OCI-LY3 (cell line): Measurements from ENCODE around the gene SIAH3.
"Not testable (repeated sequence)": the region's sequence is repeated elsewhere in the genome, so short reads cannot be mapped to it uniquely, and the experiment has no call there.

ENCODE experiments used
- H2AFZ ChIP-seq: fragments of 200-600, 300-600 bp; shearing (Covaris generic); 2 replicates; pipeline ENCODE4 v1.6.0; 2014; ENCODE audit warnings: antibody characterized with exemption, low read depth, low read length
- H3K27ac ChIP-seq: fragments of 200-600, 300-600 bp; sonication (generic); 2 replicates; pipeline ENCODE4 v1.5.1; 2014; ENCODE audit warnings: mild to moderate bottlenecking, low read length, moderate library complexity, mixed read lengths
- H3K27me3 ChIP-seq: fragments of 200-600, 300-600 bp; sonication (generic); 2 replicates; pipeline ENCODE4 v1.6.1; 2014; ENCODE audit warnings: low read depth, low read length, mixed read lengths
- H3K36me3 ChIP-seq: fragments of 200-600, 300-600 bp; sonication (generic); replicated peaks from 2 replicates; pipeline ENCODE3; 2014; ENCODE audit warnings: low read depth, low read length, mixed read lengths
- H3K4me1 ChIP-seq: fragments of 300-600, 200-600 bp; sonication (generic); 2 replicates; pipeline ENCODE4 v1.6.1; 2014; ENCODE audit warnings: low read length, mixed read lengths
- H3K4me2 ChIP-seq: fragments of 200-600, 300-600 bp; sonication (generic); 2 replicates; pipeline ENCODE4 v1.6.1; 2014; ENCODE audit warnings: low read length, mixed read lengths
- H3K4me3 ChIP-seq: fragments of 300-600, 200-600 bp; sonication (generic); 2 replicates; pipeline ENCODE4 v1.5.1; 2014; ENCODE audit warnings: antibody characterized with exemption, mild to moderate bottlenecking, low read length, moderate library complexity
- H3K79me2 ChIP-seq: fragments of 300-600, 200-600 bp; shearing (Covaris generic); 2 replicates; pipeline ENCODE4 v1.6.1; 2014; ENCODE audit warnings: mild to moderate bottlenecking, low read length, mixed read lengths
- H3K9ac ChIP-seq: fragments of 300-600, 200-600 bp; shearing (Covaris generic); 2 replicates; pipeline ENCODE4 v1.6.0; 2014; ENCODE audit warnings: mild to moderate bottlenecking, low read length, moderate library complexity
- H3K9me3 ChIP-seq: fragments of 200-600, 300-600 bp; shearing (Covaris generic); 2 replicates; pipeline ENCODE4 v1.6.1; 2014; ENCODE audit warnings: low read length, mixed read lengths; ENCODE audit not compliant: insufficient read depth
- H4K20me1 ChIP-seq: fragments of 200-600, 300-600 bp; sonication (generic); 2 replicates; pipeline ENCODE4 v1.6.1; 2016; ENCODE audit warnings: low read length, mixed read lengths; ENCODE audit not compliant: insufficient read depth
- EZH2phosphoT487 ChIP-seq: fragments of 200-600 bp; shearing (Covaris generic); IDR thresholded peaks from 2 replicates; pipeline ENCODE4 v1.6.1; 2018; ENCODE audit warnings: antibody characterized with exemption, mixed run types, low read depth
- TF ChIP-seq, protein P1 (sequence below): fragments of 200-600, 300-600 bp; sonication (generic); IDR thresholded peaks from 2 replicates; pipeline ENCODE4 v1.5.1; 2014; ENCODE audit warnings: antibody characterized with exemption, low read length, low read depth

The SIAH3 gene

DNA sequence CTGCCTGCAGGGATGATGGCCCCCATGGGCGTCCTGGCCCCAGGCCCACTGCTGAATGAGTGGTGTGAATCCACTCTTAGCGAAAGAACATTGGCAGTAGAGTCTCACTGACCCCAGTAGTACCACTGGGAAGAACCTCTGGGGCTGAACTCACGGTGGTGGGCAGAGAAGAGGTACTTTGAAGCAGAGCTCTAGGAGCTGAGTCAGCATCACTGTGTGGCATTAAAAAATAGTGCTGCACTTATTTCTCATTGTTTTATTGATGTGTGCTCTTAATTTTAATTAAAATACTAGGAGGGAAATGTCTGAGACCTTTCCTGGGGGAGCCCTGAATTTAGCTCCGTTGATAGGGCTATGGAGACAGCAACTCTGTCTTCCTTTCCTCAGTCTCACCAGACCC, 88.1 kb downstream of the SIAH3 start:
- no peak for TF ChIP-seq EZH2phosphoT487
- TF ChIP-seq, protein P1, sequence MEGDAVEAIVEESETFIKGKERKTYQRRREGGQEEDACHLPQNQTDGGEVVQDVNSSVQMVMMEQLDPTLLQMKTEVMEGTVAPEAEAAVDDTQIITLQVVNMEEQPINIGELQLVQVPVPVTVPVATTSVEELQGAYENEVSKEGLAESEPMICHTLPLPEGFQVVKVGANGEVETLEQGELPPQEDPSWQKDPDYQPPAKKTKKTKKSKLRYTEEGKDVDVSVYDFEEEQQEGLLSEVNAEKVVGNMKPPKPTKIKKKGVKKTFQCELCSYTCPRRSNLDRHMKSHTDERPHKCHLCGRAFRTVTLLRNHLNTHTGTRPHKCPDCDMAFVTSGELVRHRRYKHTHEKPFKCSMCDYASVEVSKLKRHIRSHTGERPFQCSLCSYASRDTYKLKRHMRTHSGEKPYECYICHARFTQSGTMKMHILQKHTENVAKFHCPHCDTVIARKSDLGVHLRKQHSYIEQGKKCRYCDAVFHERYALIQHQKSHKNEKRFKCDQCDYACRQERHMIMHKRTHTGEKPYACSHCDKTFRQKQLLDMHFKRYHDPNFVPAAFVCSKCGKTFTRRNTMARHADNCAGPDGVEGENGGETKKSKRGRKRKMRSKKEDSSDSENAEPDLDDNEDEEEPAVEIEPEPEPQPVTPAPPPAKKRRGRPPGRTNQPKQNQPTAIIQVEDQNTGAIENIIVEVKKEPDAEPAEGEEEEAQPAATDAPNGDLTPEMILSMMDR = no peak
- Histone ChIP-seq H3K4me3 (no peak overlapping the region), H3K79me2 (no peaks in the 10 kb centered on the region)

DNA sequence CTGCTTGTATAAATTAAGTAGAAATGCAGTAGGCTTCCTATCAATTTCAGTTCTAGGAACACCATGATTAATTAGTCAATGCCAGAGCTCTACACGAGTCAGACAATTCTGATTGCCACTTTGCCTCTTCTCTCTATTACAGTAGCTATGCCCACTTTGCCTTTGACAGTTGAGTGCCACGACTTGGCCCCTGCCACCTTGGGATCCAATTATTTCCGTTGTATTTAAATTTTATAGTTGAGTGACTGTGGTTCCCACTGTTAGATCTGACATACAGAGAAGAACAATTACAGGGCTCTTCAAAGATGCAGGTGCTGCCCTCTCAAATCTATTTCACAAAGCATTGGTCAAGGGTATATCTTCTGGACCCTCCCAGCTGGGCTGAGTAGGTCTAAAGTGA, 94.0 kb downstream of the SIAH3 start:
- not testable (repeated sequence) for H3K27me3 ChIP-seq, H3K4me1 ChIP-seq, H3K9ac ChIP-seq, H2AFZ ChIP-seq, H3K27ac ChIP-seq, H3K79me2 ChIP-seq, H4K20me1 ChIP-seq, H3K9me3 ChIP-seq, H3K4me2 ChIP-seq, H3K4me3 ChIP-seq, H3K36me3 ChIP-seq

More for the DNA sequence above, 88.1 kb downstream of the SIAH3 start:
- no peak overlapping the region for H2AFZ ChIP-seq
- H3K9ac ChIP-seq = no peak overlapping the region
- H4K20me1 ChIP-seq = no peaks in the 10 kb centered on the region
- peaks cover under 1% of the 10 kb centered on the region; the same call in 1 of the 2 replicates for H3K4me1 ChIP-seq
- H3K4me2 ChIP-seq = no peak overlapping the region
- H3K9me3 ChIP-seq = no peaks in the 10 kb centered on the region
- no peaks in the 10 kb centered on the region for H3K36me3 ChIP-seq
- H3K27ac ChIP-seq = no peak overlapping the region
- H3K27me3 ChIP-seq = peaks cover 10% of the 10 kb centered on the region; the same call in 1 of the 2 replicates

DNA sequence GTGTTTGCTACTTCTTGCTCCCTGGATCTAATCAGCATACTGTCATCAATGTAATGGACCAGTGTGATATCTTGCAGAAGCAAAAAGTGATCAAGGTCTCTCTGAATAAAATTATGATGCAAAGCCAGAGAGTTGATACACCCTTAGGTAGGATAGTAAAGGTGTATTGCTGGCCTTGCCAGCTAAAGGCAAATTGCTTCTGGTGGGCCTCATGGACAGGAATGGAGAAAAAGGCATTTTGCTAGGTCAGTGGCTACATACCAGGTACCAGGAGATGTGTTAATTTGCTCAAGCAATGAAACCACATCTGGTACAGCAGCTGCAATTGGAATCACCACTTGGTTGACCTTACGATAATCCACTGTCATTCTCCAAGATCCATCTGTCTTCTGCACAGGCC, 95.1 kb downstream of the SIAH3 start:
- not testable (repeated sequence) for H3K9me3 ChIP-seq, H3K4me1 ChIP-seq, H3K4me2 ChIP-seq, H3K27me3 ChIP-seq, H3K9ac ChIP-seq, H3K27ac ChIP-seq, H3K79me2 ChIP-seq, H3K4me3 ChIP-seq, H2AFZ ChIP-seq, H3K36me3 ChIP-seq, H4K20me1 ChIP-seq

DNA sequence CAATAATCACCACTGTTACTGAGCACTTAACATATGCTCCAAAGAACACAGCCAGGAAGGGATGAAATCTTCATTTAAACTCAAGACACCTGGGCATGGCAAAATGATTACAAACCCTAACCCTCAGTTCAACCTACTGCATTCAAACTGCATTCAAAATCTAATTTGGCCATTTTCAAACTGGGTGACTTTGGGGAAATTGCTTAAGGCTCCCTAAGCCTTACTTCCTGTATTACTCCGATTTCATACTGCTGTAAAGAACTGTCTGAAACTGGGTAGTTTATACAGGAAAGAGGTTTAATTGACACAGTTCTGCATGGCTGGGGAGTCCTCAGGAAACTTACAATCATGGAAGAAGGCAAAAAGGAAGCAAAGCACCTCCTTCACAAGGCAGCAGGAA, 99.0 kb downstream of the SIAH3 start:
- Histone ChIP-seq H3K79me2 (no peaks in the 10 kb centered on the region), H2AFZ (no peak overlapping the region), H3K27ac (no peak overlapping the region), H3K9ac (no peak overlapping the region), H3K9me3 (no peaks in the 10 kb centered on the region), H3K4me2 (no peak overlapping the region), H3K4me3 (no peak overlapping the region), H3K36me3 (no peaks in the 10 kb centered on the region), H4K20me1 (no peaks in the 10 kb centered on the region), H3K27me3 (peaks cover 10% of the 10 kb centered on the region), H3K4me1 (no peaks in the 10 kb centered on the region)
- TF ChIP-seq, protein P1 = no peak
- no peak for TF ChIP-seq EZH2phosphoT487

DNA sequence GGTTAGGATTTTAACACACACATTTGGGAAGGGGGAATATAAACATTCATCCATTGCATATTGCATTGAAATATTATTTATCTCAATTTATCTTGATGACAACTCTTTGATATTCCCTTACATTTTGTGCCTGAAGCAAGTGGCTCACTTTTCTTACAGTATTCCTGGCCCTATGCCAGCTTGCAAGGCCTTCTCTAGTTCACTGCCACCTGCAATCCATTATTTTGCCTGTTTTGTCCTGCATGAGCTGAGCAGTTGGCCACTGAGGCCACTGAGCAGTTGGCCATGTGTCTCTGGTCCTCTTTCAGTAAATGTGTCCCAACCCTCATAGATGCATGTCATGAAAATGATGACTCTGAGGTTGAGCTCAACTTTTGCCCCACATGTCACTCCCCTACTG, 99.7 kb downstream of the SIAH3 start:
- TF ChIP-seq EZH2phosphoT487 = no peak
- TF ChIP-seq, protein P1 = no peak
- H3K9me3 ChIP-seq = no peaks in the 10 kb centered on the region
- peaks cover 10% of the 10 kb centered on the region for H3K27me3 ChIP-seq
- H3K4me2 ChIP-seq = no peak overlapping the region
- no peak overlapping the region for H3K4me3 ChIP-seq
- H3K79me2 ChIP-seq = no peaks in the 10 kb centered on the region
- no peaks in the 10 kb centered on the region for H3K36me3 ChIP-seq
- no peaks in the 10 kb centered on the region for H4K20me1 ChIP-seq
- no peak overlapping the region for H3K9ac ChIP-seq
- H3K27ac ChIP-seq = no peak overlapping the region
- no peaks in the 10 kb centered on the region for H3K4me1 ChIP-seq
- no peak overlapping the region for H2AFZ ChIP-seq
